HepG2 (cell line): ENCODE measurements around the gene DAGLB. TPM values are rescaled to one million over a fixed set of nuclear protein-coding genes. Genes with fewer than 3 reads are reported as not detected.
A peak's percentile ranks its signal among the peaks of the same experiment; 100 is the strongest.

Experiments
- GTF3A ChIP-seq: sonication (generic); formaldehyde crosslinking; conservative IDR thresholded peaks from 2 replicates; pipeline ENCODE4 v1.4.0; 2020; ENCODE audit warnings: mild to moderate bottlenecking, missing genetic modification reagents
- KDM3A ChIP-seq: IDR thresholded peaks from 2 replicates; pipeline ENCODE4 v1.6.1; 2018; ENCODE audit warnings: low read depth, missing compliant biosample characterization
- KDM6A ChIP-seq: IDR thresholded peaks from 2 replicates; pipeline ENCODE4 v1.6.1; 2016; ENCODE audit warnings: low read depth
- NFYB ChIP-seq: sonication (generic); formaldehyde crosslinking; IDR thresholded peaks from 2 replicates; pipeline ENCODE4 v1.4.0; 2020; ENCODE audit warnings: missing genetic modification reagents
- PCBP1 ChIP-seq: fragments of 200-400 bp; formaldehyde crosslinking; IDR thresholded peaks from 2 replicates; pipeline ENCODE4 v1.6.1; 2017; ENCODE audit warnings: mild to moderate bottlenecking, low read depth, low read length, borderline replicate concordance
- PRPF4 ChIP-seq: fragments of 200-400 bp; formaldehyde crosslinking; IDR thresholded peaks from 2 replicates; pipeline ENCODE4 v1.6.1; 2016; ENCODE audit warnings: low read length, low read depth; ENCODE audit not compliant: poor library complexity, severe bottlenecking
- SIX1 ChIP-seq: sonication (generic); formaldehyde crosslinking; IDR thresholded peaks from 2 replicates; pipeline ENCODE4 v1.4.0; 2020; ENCODE audit warnings: missing genetic modification reagents, borderline replicate concordance
- SOX6 ChIP-seq, 2 experiments: fragments of 450-650 bp in 1 of 2; sonication (generic) in 1 of 2; formaldehyde crosslinking in 1 of 2; IDR thresholded peaks; 2 replicates each; pipeline versions ENCODE4 v1.4.0 to v1.6.1; 2017 to 2020; ENCODE audit warnings: antibody characterized with exemption in 1 of 2, mild to moderate bottlenecking in 1 of 2, missing genetic modification reagents in 1 of 2
- TAF1 ChIP-seq: sonication (generic); formaldehyde crosslinking; IDR thresholded peaks from 2 replicates; pipeline ENCODE4 v1.4.0; 2020; ENCODE audit warnings: missing genetic modification reagents
- TCF7 ChIP-seq: sonication (generic); IDR thresholded peaks from 2 replicates; pipeline ENCODE4 v1.6.1; 2016; ENCODE audit warnings: antibody characterized with exemption, low read depth
- ZNF550 ChIP-seq: sonication (generic); formaldehyde crosslinking; IDR thresholded peaks from 2 replicates; pipeline ENCODE4 v1.4.0; 2020; ENCODE audit warnings: mild to moderate bottlenecking, missing genetic modification reagents, borderline replicate concordance
- ZNF781 ChIP-seq: sonication (generic); formaldehyde crosslinking; IDR thresholded peaks from 2 replicates; pipeline ENCODE4 v1.5.1; 2020; ENCODE audit warnings: borderline replicate concordance, mild to moderate bottlenecking, missing genetic modification reagents; ENCODE audit errors: not compliant biosample characterization
- ZZZ3 ChIP-seq: sonication (generic); formaldehyde crosslinking; IDR thresholded peaks from 2 replicates; pipeline ENCODE4 v1.4.0; 2020; ENCODE audit warnings: missing genetic modification reagents, mild to moderate bottlenecking, borderline replicate concordance
- polyA plus RNA-seq, 8 experiments: library from polyadenylated mRNA; depleted of rRNA in 3 of 8; stranded (reverse) in 7 of 8; unstranded in 1 of 8; fragments of >200 nt; fragmentation: Illumina TruSeq in 4 of 8; extraction: Trizol in 4 of 8; gene quantifications; 2 replicates each; pipeline versions ENCODE4 v1.2.1 to v1.2.3, GENCODE V29; 2011 to 2016; ENCODE audit warnings: low read depth in 4 of 8, missing spikeins in 1 of 8, mixed read lengths in 1 of 8; ENCODE audit not compliant: insufficient read depth in 1 of 8
- total RNA-seq, 5 experiments: library from RNA; depleted of rRNA; stranded (reverse); fragments of >200 nt; fragmentation: Illumina TruSeq; extraction: Trizol; gene quantifications; 2 replicates each; pipeline ENCODE4 v1.2.3, GENCODE V29; 2016; ENCODE audit warnings: low read depth in 1 of 5
- TF ChIP-seq, protein P1 (sequence below): sonication (generic); formaldehyde crosslinking; IDR thresholded peaks from 2 replicates; pipeline ENCODE4 v1.4.0; 2020; ENCODE audit warnings: missing genetic modification reagents
- TF ChIP-seq, protein P2 (sequence below), 2 experiments: sonication (generic) in 1 of 2; formaldehyde crosslinking in 1 of 2; IDR thresholded peaks; 2 replicates each; pipeline versions ENCODE4 v1.4.0 to v1.6.1; 2016 to 2020; ENCODE audit warnings: borderline replicate concordance in 1 of 2, low read depth in 1 of 2, mild to moderate bottlenecking in 1 of 2, missing genetic modification reagents in 1 of 2
- TF ChIP-seq, protein P3 (sequence below): IDR thresholded peaks from 2 replicates; pipeline ENCODE4 v1.6.1; 2018; ENCODE audit warnings: missing genetic modification reagents
- TF ChIP-seq, protein P4 (sequence below), 2 experiments: sonication (generic) in 1 of 2; formaldehyde crosslinking in 1 of 2; IDR thresholded peaks; 2 replicates each; pipeline versions ENCODE4 v1.4.0 to v1.6.1; 2018 to 2020; ENCODE audit warnings: missing genetic modification reagents in 2 of 2, borderline replicate concordance in 1 of 2, low read depth in 1 of 2, mild to moderate bottlenecking in 1 of 2, missing biosample characterization in 1 of 2
- TF ChIP-seq, protein P5 (sequence below): sonication (generic); formaldehyde crosslinking; IDR thresholded peaks from 2 replicates; pipeline ENCODE4 v1.5.0; 2020; ENCODE audit warnings: mild to moderate bottlenecking, low read depth, missing genetic modification reagents, borderline replicate concordance
- TF ChIP-seq, protein P6 (sequence below): IDR thresholded peaks from 2 replicates; pipeline ENCODE4 v1.6.1; 2018; ENCODE audit warnings: missing genetic modification reagents, mild to moderate bottlenecking, missing compliant biosample characterization

Gene DAGLB
- total and polyA plus RNA-seq, 2 of the 13 experiments (the other 11 are each of a cell fraction or from before 2014, with no cell fraction given), result 7.9 to 9.8 TPM

DNA sequence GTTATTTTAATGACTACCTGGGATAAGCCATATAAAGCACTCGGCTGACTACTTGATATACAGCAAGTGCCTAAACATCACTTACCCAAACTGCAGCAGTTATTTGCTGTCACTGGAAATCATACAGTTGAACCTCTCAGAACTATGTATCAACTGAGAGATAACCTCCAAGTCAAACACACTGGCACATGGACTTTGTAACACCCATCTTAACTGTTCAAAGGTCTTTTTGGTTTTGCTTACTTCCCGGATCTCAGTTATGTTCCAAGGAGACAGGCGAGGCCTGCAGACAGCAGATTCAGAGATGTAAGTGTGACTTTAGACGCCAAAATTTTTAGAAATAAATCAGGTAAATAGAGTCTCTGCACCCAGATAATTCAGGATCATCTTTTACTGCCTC, 34.6 kb upstream of the DAGLB start (continued):
- TF ChIP-seq, protein P1, sequence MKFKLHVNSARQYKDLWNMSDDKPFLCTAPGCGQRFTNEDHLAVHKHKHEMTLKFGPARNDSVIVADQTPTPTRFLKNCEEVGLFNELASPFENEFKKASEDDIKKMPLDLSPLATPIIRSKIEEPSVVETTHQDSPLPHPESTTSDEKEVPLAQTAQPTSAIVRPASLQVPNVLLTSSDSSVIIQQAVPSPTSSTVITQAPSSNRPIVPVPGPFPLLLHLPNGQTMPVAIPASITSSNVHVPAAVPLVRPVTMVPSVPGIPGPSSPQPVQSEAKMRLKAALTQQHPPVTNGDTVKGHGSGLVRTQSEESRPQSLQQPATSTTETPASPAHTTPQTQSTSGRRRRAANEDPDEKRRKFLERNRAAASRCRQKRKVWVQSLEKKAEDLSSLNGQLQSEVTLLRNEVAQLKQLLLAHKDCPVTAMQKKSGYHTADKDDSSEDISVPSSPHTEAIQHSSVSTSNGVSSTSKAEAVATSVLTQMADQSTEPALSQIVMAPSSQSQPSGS (CRISPR knock-in tag), result peak; percentile 37; the same call in 1 of the 2 replicates
- TF ChIP-seq SIX1 (no peak), TCF7 (no peak), KDM6A (CRISPR knock-in tag) (peak; percentile 54; the same call in 1 of the 2 replicates), ZZZ3 (CRISPR knock-in tag) (no peak), ZNF781 (CRISPR knock-in tag) (no peak), ZNF550 (CRISPR knock-in tag) (no peak), KDM3A (no peak), GTF3A (CRISPR knock-in tag) (no peak), NFYB (no peak), PRPF4 (no peak), SOX6 (IDR thresholded peaks at IDR 0.05) (no peak), SOX6 (CRISPR knock-in tag; IDR thresholded peaks at IDR 0.05) (peak; percentile 60), TAF1 (CRISPR knock-in tag) (no peak), PCBP1 (no peak)
- TF ChIP-seq, protein P2, sequence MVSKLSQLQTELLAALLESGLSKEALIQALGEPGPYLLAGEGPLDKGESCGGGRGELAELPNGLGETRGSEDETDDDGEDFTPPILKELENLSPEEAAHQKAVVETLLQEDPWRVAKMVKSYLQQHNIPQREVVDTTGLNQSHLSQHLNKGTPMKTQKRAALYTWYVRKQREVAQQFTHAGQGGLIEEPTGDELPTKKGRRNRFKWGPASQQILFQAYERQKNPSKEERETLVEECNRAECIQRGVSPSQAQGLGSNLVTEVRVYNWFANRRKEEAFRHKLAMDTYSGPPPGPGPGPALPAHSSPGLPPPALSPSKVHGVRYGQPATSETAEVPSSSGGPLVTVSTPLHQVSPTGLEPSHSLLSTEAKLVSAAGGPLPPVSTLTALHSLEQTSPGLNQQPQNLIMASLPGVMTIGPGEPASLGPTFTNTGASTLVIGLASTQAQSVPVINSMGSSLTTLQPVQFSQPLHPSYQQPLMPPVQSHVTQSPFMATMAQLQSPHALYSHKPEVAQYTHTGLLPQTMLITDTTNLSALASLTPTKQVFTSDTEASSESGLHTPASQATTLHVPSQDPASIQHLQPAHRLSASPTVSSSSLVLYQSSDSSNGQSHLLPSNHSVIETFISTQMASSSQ (IDR thresholded peaks at IDR 0.05; ENCODE audit: low read depth), result no peak
- TF ChIP-seq, protein P2 (CRISPR knock-in tag; IDR thresholded peaks at IDR 0.05; ENCODE audit: borderline replicate concordance), result peak; percentile 43; the same call in 1 of the 2 replicates
- TF ChIP-seq, protein P3, sequence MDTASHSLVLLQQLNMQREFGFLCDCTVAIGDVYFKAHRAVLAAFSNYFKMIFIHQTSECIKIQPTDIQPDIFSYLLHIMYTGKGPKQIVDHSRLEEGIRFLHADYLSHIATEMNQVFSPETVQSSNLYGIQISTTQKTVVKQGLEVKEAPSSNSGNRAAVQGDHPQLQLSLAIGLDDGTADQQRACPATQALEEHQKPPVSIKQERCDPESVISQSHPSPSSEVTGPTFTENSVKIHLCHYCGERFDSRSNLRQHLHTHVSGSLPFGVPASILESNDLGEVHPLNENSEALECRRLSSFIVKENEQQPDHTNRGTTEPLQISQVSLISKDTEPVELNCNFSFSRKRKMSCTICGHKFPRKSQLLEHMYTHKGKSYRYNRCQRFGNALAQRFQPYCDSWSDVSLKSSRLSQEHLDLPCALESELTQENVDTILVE (CRISPR knock-in tag), result no peak; the same call in 1 of the 2 replicates
- TF ChIP-seq, protein P4, sequence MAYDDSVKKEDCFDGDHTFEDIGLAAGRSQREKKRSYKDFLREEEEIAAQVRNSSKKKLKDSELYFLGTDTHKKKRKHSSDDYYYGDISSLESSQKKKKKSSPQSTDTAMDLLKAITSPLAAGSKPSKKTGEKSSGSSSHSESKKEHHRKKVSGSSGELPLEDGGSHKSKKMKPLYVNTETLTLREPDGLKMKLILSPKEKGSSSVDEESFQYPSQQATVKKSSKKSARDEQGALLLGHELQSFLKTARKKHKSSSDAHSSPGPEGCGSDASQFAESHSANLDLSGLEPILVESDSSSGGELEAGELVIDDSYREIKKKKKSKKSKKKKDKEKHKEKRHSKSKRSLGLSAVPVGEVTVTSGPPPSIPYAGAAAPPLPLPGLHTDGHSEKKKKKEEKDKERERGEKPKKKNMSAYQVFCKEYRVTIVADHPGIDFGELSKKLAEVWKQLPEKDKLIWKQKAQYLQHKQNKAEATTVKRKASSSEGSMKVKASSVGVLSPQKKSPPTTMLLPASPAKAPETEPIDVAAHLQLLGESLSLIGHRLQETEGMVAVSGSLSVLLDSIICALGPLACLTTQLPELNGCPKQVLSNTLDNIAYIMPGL (CRISPR knock-in tag; IDR thresholded peaks at IDR 0.05; ENCODE audit: borderline replicate concordance in 1 of 2, low read depth in 1 of 2), result no peak; a peak in 1 of 4 replicates
- TF ChIP-seq, protein P5, sequence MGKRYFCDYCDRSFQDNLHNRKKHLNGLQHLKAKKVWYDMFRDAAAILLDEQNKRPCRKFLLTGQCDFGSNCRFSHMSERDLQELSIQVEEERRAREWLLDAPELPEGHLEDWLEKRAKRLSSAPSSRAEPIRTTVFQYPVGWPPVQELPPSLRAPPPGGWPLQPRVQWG (CRISPR knock-in tag), result no peak
- TF ChIP-seq, protein P6, sequence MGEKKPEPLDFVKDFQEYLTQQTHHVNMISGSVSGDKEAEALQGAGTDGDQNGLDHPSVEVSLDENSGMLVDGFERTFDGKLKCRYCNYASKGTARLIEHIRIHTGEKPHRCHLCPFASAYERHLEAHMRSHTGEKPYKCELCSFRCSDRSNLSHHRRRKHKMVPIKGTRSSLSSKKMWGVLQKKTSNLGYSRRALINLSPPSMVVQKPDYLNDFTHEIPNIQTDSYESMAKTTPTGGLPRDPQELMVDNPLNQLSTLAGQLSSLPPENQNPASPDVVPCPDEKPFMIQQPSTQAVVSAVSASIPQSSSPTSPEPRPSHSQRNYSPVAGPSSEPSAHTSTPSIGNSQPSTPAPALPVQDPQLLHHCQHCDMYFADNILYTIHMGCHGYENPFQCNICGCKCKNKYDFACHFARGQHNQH (CRISPR knock-in tag), result no peak
